GM19351 (cell line): ENCODE measurements around the gene HSD17B14.
"Not testable (repeated sequence)": the region's sequence is repeated elsewhere in the genome, so short reads cannot be mapped to it uniquely, and the experiment has no call there.

Experiments used
- ATAC-seq: cut with Tn5 transposase; IDR thresholded peaks from one replicate; pipeline ENCODE4 v1.9.1; 2021; ENCODE audit warnings: mild to moderate bottlenecking, moderate library complexity; ENCODE audit not compliant: unreplicated experiment

The HSD17B14 gene

DNA sequence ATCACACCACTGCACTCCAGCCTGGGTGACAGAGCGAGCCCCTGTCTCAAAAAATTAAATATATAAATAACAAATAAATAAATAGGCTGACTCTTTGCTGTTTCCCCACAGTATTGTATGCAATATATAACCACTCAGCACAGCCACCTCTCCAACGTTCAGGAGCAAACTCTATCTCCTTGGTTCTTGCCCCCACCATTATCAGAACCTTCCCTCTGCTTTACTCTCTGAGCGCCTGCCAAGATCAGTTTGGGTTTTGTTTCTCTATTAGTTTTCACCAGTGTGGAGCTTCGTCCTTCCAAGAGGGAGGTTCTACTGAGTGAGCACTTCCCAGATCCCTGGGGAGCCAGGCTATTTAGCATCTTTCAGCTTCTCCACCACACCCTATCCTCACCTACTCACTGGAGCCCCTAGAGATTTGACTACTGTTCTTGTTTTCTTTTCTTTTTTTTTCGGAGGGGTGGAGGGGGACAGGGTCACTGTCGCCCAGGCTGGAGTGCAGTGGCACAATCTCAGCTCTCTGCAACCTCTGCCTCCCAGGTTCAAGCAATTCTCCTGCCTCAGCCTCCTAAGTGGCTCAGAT, 68.0 kb downstream of the HSD17B14 start:
- ATAC-seq: not testable (repeated sequence)

DNA sequence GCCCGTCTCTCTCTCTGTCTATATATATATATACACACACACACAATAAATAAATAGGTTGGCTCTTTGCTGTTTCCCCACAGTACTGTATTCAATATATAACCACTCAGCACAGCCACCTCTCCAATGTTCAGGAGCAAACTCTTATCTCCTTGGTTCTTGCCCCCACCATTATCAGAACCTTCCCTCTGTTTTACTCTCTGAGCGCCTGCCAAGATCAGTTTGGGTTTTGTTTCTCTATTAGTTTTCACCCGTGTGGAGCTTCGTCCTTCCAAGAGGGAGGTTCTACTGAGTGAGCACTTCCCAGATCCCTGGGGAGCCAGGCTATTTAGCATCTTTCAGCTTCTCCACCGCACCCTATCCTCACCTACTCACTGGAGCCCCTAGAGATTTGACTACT, 70.5 kb downstream of the HSD17B14 start:
- not testable (repeated sequence) for ATAC-seq
